RCC 7860 (cell line): ENCODE data around the gene HOXA5.

Experiments used
- DNase-seq: peaks from one replicate; pipeline ENCODE4 v3.0.0-alpha.2; 2015; ENCODE audit warnings: low spot score
- FAIRE-seq: peaks from 2 replicates; lab custom pipeline; 2012; peaks lifted over from hg19 to GRCh38; lab: Jason Lieb, UNC

The HOXA5 gene

DNA sequence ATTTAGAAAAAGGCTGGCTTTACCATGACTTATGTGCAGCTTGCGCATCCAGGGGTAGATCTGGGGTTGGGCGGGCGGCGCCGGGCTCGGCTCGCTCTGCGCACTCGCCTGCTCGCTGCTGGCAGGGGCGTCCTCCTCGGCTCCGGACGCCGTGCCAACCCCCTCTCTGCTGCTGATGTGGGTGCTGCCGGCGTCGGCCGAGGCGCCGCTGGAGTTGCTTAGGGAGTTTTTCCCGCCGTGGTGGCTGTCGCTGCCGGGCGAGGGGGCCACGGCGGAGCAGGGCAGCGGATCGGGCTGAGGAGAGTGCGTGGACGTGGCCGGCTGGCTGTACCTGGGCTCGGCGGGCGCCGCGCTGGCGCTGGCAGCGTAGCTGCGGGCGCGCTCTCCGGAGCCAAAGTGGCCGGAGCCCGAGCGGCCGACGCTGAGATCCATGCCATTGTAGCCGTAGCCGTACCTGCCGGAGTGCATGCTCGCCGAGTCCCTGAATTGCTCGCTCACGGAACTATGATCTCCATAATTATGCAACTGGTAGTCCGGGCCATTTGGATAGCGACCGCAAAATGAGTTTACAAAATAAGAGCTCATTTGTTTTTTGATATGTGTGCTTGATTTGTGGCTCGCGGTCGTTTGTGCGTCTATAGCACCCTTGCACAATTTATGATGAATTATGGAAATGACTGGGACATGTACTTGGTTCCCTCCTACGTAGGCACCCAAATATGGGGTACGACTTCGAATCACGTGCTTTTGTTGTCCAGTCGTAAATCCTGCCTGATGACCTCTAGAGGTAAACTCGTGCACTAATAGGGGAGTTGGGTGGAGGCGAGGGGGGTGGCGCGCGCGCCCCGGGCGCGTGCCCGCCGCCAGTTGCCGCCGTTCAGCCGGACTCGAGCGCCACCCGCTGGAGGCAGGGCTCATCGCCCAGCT lies at the start of gene HOXA5:
Gene HOXA5, minus strand, starts transcription at position 659 of the 927 bp plus-strand sequence. Its CDS starts 74 bp downstream, at position 585.
- FAIRE-seq (peak; percentile 84), DNase-seq (peak; percentile 94)

DNA sequence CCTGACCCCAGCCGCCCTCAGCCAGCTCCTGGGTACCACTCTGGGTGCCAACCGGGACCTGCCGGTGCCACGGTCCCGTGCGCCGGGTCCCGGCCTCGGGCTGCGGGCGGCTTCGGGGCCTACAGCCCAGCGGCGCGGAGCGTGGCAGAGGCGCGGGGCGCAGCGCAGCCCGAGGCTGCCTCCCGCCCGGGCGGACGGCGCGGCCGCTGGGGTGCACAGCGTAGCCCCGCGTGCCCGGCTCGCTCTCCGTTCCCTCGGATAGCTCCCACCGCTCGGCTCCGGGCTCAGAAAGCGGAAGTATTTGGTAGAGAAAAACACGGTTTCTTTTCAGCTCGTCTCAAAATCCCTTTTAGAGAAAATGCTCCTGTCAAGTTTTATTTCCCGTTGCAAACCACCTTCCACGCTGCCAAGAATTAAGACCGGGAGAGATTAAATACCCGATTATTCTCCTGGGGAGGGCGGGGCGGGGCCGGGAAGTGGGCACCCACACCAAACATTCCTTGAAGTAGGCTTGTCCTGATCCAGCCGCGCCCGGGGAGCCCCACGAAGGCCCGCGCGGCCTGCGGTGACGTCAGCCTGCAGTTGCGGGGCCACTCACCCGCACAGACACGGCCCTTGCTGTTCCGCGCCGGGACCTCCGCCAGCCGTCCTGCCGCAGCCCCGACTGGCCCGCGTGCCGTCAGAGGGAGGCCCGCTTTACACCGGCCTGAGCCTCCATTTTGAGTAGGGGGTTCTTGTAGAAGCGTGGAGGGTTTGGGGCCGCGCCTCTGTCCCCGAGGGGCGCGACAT lies 49.3 kb upstream of the HOXA5 start:
- no peak for FAIRE-seq
- DNase-seq: no peak

DNA sequence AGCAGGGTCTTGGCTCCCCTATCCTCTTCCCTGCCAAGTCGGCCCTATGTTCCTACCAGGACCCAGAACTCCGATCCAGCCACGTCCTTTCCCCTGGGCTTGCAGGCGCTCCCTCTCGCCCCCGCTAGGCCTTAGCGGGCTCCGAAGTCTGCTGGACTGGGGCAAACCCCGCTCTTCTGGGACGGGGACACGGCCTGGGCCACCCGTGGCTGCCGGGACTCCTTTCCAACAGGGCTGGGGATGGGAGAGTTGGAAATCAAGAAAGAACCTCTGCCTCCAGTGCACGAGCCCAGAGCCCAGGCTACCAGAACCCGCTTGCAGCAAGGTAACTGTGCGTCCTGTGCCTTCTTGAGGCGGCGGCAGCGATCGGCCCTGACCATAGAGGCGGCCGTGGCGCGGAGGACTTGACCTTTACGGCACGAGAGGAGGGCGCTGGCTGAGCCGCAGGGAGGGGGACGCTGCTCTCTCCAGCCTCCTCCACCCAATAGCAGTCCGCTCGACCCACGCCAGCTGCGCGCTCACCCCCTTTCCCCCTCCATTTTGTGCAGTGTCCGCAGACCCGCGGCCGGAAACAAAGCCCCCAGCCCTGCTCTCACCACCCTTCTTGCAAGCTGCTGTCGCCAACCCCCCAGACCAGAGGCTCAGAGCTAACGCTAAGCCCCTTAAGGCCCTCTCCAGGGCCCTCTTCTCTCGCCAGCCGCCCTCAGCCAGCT lies 48.5 kb upstream of the HOXA5 start:
- no peak for DNase-seq
- FAIRE-seq: no peak

DNA sequence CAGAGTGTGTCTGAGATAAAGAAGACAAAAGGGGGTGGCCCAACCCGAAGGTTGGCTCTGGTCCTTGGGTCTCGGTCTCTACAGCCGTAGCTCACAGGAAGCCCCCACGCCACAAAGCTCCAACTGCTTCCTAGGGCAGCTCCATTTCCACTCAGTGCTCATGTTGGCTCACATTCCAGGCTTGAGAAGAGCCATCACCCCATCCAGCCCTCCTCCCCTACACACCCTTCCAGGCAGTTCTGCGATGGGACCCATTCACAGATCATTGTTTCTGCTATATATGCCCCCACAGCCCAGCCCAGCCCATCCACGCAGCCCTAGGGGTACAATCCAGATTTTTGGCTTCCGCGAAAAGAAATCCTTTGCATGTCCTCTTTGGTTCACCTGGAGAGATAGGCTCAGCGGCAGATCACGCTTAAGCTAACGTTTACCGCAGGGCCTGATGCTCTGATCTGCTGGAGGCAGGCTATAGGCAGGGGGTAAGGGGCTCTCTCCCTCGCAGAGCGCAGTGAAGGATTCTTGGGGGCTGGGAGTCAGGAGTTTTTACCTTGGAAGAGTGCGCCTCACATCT lies 47.8 kb upstream of the HOXA5 start:
- FAIRE-seq (no peak), DNase-seq (no peak)

DNA sequence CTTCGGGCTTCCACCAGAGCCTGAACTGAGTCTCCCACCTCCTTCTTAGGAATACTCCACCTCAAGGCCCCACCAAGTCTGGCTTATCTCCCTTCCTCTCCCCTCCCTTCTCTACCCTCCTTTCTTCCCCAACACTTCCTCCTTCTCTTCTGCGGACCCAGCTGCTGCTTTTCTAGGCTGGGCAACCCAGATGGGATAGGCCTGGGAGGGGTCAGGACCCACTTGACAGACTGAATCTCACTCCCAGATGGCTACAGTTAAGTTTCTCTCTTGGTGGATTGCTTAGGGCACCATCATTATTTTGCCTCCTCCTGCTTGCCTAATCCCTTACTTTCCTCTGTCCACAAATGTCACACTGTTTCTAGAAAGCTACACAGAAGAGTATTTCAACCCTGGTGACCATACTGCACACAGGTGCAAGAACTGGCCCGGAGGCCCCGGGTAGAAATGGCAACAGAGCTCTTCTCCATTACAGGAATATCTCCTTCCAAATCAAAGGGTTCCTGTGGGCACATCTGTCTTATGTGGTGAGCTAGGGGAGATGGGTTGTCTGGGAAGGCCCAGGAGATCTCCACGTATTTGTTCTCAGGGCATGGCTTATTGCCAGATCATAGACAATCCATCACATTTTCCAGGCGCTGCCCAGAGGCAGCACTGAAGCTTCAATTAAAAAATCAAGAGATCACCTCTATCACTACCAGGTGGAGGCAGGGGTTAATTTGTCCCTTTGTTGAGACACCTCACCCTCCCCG lies 46.7 kb upstream of the HOXA5 start:
- FAIRE-seq: no peak
- no peak for DNase-seq

DNA sequence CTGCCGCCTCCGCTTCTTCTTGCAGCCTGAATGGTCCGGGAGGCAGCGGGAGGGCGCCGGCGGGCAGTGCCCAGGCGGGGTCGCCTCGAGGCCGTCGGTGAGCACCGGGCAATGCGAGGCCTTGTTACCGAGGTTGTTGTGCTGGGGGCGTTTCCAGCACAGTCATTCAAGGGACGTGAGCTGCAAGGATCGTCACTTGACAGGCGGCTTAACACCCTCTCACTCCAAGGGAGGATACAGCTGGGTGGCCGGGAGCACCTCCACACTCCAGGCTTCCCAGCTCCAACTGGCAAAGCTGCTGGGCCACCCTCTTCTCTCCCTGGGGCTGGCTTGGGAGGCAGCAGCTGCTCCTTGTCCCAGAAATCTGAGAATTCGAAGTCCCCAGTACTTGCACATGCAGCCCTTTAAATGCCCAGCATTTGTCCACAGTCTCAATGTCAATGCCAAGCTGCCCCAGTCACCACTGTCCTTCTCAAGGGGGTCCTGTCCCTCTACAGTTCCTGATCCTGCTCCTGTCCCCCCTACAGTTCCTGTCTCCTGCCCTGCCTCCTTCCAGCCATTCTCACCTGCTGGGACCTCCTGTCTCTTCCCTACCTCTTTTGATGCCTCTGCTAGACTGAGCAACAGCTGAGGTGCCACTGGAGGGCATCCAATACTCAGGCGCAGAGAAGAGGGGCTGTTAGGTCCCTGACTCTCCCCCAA lies 46.0 kb upstream of the HOXA5 start:
- FAIRE-seq: no peak
- DNase-seq: no peak

DNA sequence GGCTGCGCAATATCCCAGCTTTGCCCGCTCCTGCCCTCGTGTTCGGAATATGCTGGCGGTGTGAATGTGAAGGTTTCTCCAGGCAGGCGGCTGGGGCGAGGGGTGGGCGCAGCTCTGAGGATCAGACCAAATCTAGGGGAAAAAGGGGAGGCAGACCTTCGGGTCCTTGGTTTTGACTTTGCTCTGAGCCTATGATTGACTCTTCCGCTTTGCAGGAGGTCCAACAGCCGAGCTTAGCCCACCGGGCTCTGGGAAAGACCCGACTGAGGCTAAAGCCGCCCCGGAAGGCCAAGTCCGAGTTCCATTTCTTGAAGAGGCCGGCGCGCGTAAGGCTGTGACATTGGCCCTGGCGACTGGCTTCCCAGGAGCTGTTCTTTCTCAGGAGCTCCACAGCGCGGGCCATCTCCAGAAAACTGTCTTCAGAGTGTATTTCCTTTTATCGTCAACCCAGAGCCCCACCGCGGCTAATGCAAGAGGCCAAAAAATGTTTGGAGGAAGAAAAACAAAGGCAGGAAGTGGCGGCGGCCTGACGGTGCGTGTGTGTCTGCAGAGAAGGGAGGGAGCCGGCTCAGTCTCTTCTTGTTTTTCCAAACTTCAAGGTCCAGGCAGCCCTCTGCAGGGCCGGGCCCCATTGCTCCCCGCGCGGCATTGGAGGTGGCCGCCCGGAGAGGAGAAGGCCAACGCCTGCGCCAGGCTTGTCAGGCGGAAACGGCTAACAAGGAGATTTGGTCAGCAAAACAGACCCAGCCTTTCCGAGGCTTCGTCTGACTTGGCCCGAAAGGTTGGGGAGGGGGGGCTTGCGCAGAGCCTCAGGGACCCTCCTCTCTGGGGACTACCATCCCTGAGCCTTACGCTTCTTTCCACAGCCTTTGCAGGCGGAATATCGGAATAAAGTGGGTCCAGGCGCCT lies 45.2 kb upstream of the HOXA5 start:
- DNase-seq (no peak), FAIRE-seq (no peak)

DNA sequence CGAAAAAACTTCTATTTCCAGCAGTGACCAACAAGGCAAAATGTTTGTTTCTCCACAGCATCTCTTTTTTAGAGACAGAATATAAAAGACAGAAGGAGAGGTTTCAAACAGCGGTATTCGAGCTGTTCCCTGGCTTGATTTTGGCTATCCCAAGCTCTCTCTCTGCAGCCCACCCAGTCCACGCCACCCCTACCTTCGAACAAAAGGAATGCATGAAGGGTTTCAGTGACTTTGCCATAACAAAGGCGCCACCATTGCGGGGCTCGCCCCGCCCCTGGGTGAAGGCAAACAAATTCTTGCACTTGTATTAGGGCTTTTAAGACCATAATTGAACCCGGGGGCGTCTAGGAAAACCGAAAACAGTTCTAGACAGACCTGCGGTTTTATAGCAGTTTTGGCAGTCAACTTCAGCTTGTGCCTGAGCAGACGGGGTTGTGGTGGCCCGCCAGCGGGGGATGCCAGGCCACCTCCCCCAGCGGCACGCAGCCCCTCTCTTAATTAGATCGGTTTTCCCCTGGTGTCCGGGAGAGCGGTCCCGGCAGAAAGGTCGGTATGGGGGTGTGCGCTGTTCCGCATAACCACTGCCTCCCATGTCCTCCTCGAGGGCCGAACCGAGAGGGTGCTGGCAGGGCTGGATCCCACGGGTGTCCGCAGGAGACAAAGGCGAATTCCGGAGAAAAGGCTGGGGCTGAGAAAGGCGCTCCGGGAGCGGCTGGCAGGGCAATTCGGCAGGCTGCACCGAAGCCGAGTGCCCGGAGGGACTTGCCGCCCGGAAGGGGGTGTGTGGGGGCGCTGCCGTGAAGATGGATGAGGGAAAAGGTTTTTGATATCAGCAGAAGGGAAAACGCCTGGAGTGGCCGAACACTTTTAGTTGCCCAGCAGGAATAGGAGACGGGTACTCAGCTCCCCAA lies 44.2 kb upstream of the HOXA5 start:
- DNase-seq (no peak), FAIRE-seq (no peak)

DNA sequence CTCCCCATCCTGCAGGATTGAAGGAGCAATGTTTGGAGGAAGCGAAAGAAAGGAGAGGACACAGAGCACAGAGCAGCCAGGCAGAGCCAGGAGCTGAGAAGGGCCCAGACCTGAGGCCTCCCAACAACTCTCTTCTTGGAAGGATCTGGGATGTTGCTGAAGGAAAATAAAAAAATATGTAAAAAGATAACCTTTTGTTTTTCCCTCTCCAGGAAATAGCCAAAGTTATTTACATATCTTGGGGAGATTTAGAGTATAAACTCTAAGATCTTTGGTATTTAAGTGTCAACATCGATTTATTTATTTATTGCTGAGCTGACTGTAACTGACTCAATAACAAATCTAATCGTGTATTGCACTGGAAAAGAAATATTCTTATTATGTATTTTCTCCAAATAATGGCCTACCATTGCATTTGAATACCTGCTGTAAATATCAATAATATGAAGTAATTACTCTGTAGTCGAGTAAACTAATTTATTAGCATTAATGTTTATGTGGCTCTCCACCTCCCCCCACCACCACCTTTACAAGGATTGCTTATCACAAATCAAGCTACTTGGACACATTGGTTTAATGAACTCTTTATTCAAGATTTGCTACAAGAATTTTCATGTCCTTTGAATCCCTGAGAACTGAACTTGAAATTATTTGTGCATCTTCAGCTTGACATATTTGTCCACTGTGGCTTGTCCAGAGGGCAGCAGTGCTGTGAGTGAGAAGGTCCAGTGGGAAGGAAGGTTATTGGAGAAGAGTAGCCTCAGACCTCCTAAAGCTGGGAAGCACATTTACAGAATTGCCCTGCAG lies 43.4 kb upstream of the HOXA5 start:
- no peak for FAIRE-seq
- no peak for DNase-seq

DNA sequence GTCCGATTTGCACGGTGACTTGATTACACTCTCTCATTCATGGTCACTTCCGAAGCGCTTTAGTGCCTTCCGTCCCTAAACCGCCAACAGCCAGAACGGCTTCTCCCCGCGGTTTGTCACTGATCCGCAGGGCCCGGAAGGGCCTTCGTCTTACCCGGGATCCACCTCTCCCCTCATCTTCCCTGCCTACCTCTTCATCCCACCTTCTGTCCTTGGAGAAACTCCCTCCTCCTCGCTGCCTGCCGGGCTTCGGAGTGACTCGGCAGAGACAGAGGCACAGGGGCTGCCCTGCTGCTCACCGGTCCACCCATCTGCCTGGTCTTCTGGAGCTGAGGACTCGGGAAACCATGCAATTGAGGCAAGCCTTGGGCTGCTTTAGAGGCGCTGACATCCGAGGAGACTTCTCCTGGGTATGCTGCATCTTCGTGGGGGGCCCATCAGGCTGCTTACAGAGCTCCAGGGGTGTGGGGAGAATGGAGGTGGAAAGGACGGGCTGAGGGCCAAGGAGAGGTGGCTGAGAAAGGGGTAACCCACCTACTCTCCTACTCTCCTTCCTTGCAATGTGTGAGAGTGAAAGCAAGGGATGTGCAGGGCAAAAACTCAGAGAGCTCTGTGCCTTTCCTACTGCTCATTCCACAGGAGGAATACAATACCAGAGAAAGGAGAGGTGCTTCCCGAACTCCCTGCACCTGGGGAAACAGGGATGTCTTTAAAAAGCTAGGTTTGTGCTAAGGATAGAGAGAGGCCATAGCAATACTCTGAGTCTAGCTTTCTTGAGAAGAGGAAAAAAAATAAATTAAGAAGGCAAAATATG lies 42.6 kb upstream of the HOXA5 start:
- no peak for FAIRE-seq

DNA sequence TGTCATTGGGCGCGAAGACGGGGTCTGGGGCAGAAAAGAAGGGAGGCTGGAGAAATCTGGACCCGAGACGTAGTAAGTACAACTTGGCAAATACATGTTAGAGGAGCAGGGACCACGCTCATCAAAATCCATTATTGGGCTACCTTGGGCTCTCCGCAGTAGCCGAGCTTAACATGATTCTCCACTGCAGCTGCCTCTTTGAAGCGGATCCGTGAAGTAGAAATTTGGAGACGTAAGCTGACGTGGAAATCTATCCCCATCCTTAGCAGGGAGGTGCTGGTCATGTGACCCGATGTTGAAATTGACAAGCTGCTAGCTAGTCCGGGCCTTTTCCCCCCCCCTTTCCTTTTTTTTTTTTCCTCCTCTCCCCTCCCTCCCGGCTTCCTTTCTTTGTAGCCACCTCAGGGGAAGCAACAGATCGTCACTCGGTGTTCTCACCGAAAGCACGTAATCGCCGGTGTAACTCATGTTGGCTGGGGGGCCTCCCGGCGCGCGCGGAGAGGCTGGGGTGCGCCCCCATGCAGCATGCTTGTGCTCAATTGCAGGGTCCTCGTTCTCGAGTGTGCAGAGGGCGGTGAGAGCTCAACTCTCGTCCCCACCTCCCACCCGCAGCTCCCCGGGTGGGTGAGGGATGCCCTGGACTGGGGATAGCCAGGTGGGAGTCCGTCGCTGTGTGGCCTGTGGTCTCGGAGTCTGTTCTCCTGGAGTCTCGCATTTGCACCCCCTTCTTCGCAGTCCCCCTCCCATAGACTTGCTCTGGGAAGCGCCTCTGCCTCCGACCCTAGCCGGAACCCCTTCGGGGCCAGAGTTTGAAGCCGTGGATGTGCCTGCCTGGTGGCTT lies 41.8 kb upstream of the HOXA5 start, which contains the start of gene HOXA11:
Gene HOXA11, minus strand, starts transcription at position 220 of the 841 bp plus-strand sequence. Its CDS starts 88 bp downstream, at position 132.
- DNase-seq: no peak
- no peak for FAIRE-seq

More for the DNA sequence above, 42.6 kb upstream of the HOXA5 start:
- DNase-seq: no peak

DNA sequence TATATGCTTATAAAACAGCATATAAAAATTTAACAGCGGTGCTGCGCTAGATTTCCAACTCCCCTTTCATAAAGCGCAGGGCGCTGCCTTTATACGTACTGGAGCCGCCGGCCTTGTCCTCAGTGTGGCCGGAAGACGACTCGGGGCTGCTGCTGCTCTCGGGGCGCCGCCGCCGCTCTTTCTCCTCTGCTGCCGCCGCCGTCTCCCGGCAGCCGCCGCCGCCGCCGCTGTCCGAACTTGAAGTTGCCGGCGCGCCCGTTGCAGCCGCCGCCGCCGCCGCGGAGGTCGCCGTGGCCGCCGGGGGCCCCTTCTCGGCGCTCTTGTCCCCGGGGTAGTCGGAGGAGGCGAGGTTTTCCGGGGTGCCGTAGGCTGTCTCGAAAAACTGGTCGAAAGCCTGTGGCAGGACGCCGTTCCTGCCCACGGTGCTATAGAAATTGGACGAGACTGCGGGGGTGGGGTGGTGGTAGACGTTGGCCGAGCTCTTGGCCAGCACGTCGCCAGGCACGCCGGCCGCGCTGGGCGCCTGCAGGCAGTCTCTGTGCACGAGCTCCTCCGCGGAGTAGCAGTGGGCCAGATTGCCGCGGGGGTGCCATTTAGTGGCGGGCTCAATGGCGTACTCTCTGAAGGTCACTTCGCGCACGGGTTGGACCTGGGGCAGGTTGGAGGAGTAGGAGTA lies 41.0 kb upstream of the HOXA5 start:
- FAIRE-seq: no peak
- DNase-seq: peak; percentile 49

DNA sequence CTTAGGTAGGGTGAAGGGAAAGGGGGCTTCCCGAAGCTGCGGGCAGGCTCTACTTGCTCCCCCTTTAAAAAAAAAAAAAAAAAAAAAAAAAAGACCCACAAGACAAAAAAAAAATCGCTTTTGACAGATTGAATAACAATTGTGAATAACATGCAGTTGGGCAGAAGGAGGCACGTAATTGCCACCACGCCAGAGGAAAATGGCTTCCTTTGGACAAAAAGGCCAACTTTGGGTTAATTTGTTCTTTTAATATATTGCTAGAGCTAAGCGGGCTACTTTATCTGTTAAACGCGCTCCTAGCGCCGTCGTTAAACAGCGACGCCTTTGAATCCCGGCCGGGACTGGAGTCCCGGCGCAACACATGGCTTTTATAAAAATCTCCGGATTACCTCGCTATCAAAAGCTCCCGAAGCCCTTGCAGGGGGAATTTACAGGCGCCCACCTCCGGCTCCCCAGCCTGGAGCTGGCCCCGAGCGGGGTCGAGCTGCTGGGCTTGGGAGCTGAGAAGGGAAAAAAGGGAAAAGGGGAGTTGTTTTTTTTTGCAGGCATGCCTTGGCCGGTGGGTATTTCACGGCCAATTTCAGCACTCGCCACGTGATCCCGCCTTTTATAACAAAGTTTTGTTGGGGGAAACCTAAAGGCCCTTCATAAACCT lies 40.3 kb upstream of the HOXA5 start:
- DNase-seq (no peak), FAIRE-seq (no peak)
